WTC11 (cell line): ENCODE data around the gene CMTM4. TPM values are rescaled to one million over a fixed set of nuclear protein-coding genes. Genes with fewer than 3 reads are reported as not detected.

Experiments
- ATAC-seq: fragments of 200-7000 bp; cut with Tn5 transposase; 2 replicates; pipeline ENCODE4 v1.10.0; 2021; ENCODE audit warnings: mild to moderate bottlenecking, moderate library complexity
- CTCF ChIA-PET: fragments of 300-600 bp; sonication (Branson Sonifier 250); formaldehyde crosslinking; loops from one replicate; lab custom pipeline; 2021; ENCODE audit warnings: antibody characterized with exemption; lab: Charles Lee
- POLR2A ChIA-PET: fragments of 350-600 bp; sonication (Branson Sonifier 250); formaldehyde crosslinking; loops from one replicate; lab custom pipeline; 2021; ENCODE audit warnings: antibody characterized with exemption; lab: Charles Lee
- DNase-seq: peaks from one replicate; pipeline ENCODE4 v3.0.0; 2021; ENCODE audit warnings: low spot score
- H3K27ac Mint-ChIP-seq: 2 replicates; pipeline ENCODE4 v1.8.0; 2021; ENCODE audit warnings: mixed read lengths
- H3K27me3 Mint-ChIP-seq: 2 replicates; pipeline ENCODE4 v1.8.0; 2021; ENCODE audit warnings: low read depth, mild to moderate bottlenecking, moderate library complexity, mixed read lengths
- H3K36me3 Mint-ChIP-seq: 2 replicates; pipeline ENCODE4 v1.8.0; 2021; ENCODE audit warnings: mixed read lengths
- H3K4me1 Mint-ChIP-seq: 2 replicates; pipeline ENCODE4 v1.8.0; 2022; ENCODE audit warnings: mixed read lengths
- H3K4me3 Mint-ChIP-seq: 2 replicates; pipeline ENCODE4 v1.8.0; 2021; ENCODE audit warnings: mild to moderate bottlenecking, moderate library complexity, mixed read lengths
- H3K9me3 Mint-ChIP-seq: 2 replicates; pipeline ENCODE4 v1.8.0; 2021; ENCODE audit warnings: mixed read lengths
- ARID4B ChIP-seq: sonication (generic); formaldehyde crosslinking; IDR thresholded peaks from 2 replicates; pipeline ENCODE4 v1.8.0; 2023; ENCODE audit warnings: missing genetic modification reagents, mild to moderate bottlenecking, borderline replicate concordance
- ATF3 ChIP-seq: sonication (generic); formaldehyde crosslinking; conservative IDR thresholded peaks from 2 replicates; pipeline ENCODE4 v1.8.1; 2022; ENCODE audit warnings: mild to moderate bottlenecking, missing genetic modification reagents
- FOXK1 ChIP-seq: sonication (generic); formaldehyde crosslinking; IDR thresholded peaks from 2 replicates; pipeline ENCODE4 v1.8.0; 2022; ENCODE audit warnings: mild to moderate bottlenecking, moderate library complexity, missing genetic modification reagents
- GABPB1 ChIP-seq: sonication (generic); formaldehyde crosslinking; IDR thresholded peaks from 2 replicates; pipeline ENCODE4 v1.8.1; 2023; ENCODE audit warnings: mild to moderate bottlenecking, missing genetic modification reagents
- GTF2I ChIP-seq: fragments of 250-450 bp; sonication (Bioruptor Pico); conservative IDR thresholded peaks from 2 replicates; pipeline ENCODE4 v1.4.0; 2021; ENCODE audit warnings: mild to moderate bottlenecking
- HMGA2 ChIP-seq: fragments of 250-450 bp; sonication (Bioruptor Pico); IDR thresholded peaks from 2 replicates; pipeline ENCODE4 v1.4.0; 2021; ENCODE audit warnings: mild to moderate bottlenecking, moderate library complexity
- JAZF1 ChIP-seq: fragments of 250-450 bp; sonication (Bioruptor Pico); IDR thresholded peaks from 2 replicates; pipeline ENCODE4 v1.9.0; 2021; ENCODE audit warnings: moderate library complexity, mild to moderate bottlenecking, inconsistent platforms
- JUN ChIP-seq: sonication (generic); formaldehyde crosslinking; IDR thresholded peaks from 2 replicates; pipeline ENCODE4 v1.8.0; 2023; ENCODE audit warnings: mild to moderate bottlenecking, missing genetic modification reagents
- NR2C2 ChIP-seq: sonication (generic); formaldehyde crosslinking; IDR thresholded peaks from 2 replicates; pipeline ENCODE4 v1.8.0; 2022; ENCODE audit warnings: mild to moderate bottlenecking, missing genetic modification reagents
- RELA ChIP-seq: sonication (generic); formaldehyde crosslinking; IDR thresholded peaks from 2 replicates; pipeline ENCODE4 v1.8.1; 2022; ENCODE audit warnings: missing genetic modification reagents, mild to moderate bottlenecking, borderline replicate concordance
- SMAD4 ChIP-seq: sonication (generic); formaldehyde crosslinking; IDR thresholded peaks from 2 replicates; pipeline ENCODE4 v1.8.0; 2022; ENCODE audit warnings: mild to moderate bottlenecking, missing genetic modification reagents
- SP1 ChIP-seq: sonication (generic); formaldehyde crosslinking; conservative IDR thresholded peaks from 2 replicates; pipeline ENCODE4 v1.8.1; 2022; ENCODE audit warnings: missing genetic modification reagents
- TEAD1 ChIP-seq: sonication (generic); formaldehyde crosslinking; IDR thresholded peaks from 2 replicates; pipeline ENCODE4 v1.8.0; 2022; ENCODE audit warnings: mild to moderate bottlenecking, missing genetic modification reagents
- ZNF232 ChIP-seq: sonication (generic); formaldehyde crosslinking; IDR thresholded peaks from 2 replicates; pipeline ENCODE4 v1.8.0; 2022; ENCODE audit warnings: mild to moderate bottlenecking, missing genetic modification reagents
- ZNF416 ChIP-seq: fragments of 250-450 bp; sonication (Bioruptor Pico); IDR thresholded peaks from 2 replicates; pipeline ENCODE4 v1.9.0; 2021; ENCODE audit warnings: mild to moderate bottlenecking, inconsistent platforms
- total RNA-seq: library from RNA; stranded (reverse); gene quantifications from 3 replicates; pipeline ENCODE4 v1.2.3, GENCODE V29; 2021

Gene CMTM4
- total RNA-seq, 1 experiment from 2014 or later, result 56.2 TPM

GRCh38 chr16:66746048-66746447 lies 49.5 kb upstream of the CMTM4 start:
- no peaks in the 10 kb centered on the region for H3K27me3 Mint-ChIP-seq
- no peaks in the 10 kb centered on the region for H3K9me3 Mint-ChIP-seq
- no peak overlapping the region for H3K27ac Mint-ChIP-seq
- ATAC-seq, result no peak
- H3K36me3 Mint-ChIP-seq, result peaks cover 62% of the 10 kb centered on the region
- POLR2A ChIA-PET, result interaction anchor here (0.6 kb wide), 1 partner anchor 136 kb away, joined by 3 read pairs; no protein-coding TSS in a partner anchor
- DNase-seq, result no peak
- no peak for TF ChIP-seq HMGA2 (CRISPR knock-in tag)
- no peak for TF ChIP-seq TEAD1 (CRISPR knock-in tag)
- no peak for TF ChIP-seq GTF2I (CRISPR knock-in tag)
- no peak for TF ChIP-seq SP1
- TF ChIP-seq ZNF232 (CRISPR knock-in tag), result no peak
- CTCF ChIA-PET, result no interaction called here
- peaks cover 24% of the 10 kb centered on the region for H3K4me1 Mint-ChIP-seq
- no peak overlapping the region for H3K4me3 Mint-ChIP-seq

GRCh38 chr16:66741950-66742808 lies 45.6 kb upstream of the CMTM4 start:
- DNase-seq (no peak), ATAC-seq (no peak)
- Mint-ChIP-seq H3K27me3 (no peaks in the 10 kb centered on the region), H3K4me3 (no peak overlapping the region), H3K9me3 (no peaks in the 10 kb centered on the region), H3K4me1 (peaks cover 18% of the 10 kb centered on the region), H3K36me3 (peaks cover 60% of the 10 kb centered on the region), H3K27ac (peak overlapping the region; percentile 70)
- ChIA-PET CTCF (interaction anchor here (0.6 to 4.0 kb wide), 6 partner anchors 9 to 126 kb away, joined by 3 to 30 read pairs (median 16); partner anchors contain the start of genes DYNC1LI2 and NAE1), POLR2A (no interaction called here)
- TF ChIP-seq ATF3, result no peak
- TF ChIP-seq SMAD4 (CRISPR knock-in tag), result no peak
- no peak for TF ChIP-seq ARID4B
- no peak for TF ChIP-seq GTF2I (CRISPR knock-in tag)
- TF ChIP-seq ZNF416 (CRISPR knock-in tag), result no peak
- no peak for TF ChIP-seq JAZF1 (CRISPR knock-in tag)
- no peak for TF ChIP-seq FOXK1 (CRISPR knock-in tag)
- TF ChIP-seq NR2C2, result no peak

GRCh38 chr16:66741169-66741900 lies 44.8 kb upstream of the CMTM4 start:
- H3K36me3 Mint-ChIP-seq, result peaks cover 61% of the 10 kb centered on the region
- peaks cover 18% of the 10 kb centered on the region for H3K4me1 Mint-ChIP-seq
- H3K4me3 Mint-ChIP-seq, result no peak overlapping the region
- ChIA-PET POLR2A (no interaction called here), CTCF (interaction anchor here (1.1 to 4.0 kb wide), 12 partner anchors 10 to 132 kb away, joined by 3 to 30 read pairs (median 8); partner anchors contain the start of genes DYNC1LI2 and NAE1)
- ATAC-seq (no peak), DNase-seq (no peak)
- no peaks in the 10 kb centered on the region for H3K27me3 Mint-ChIP-seq
- no peaks in the 10 kb centered on the region for H3K9me3 Mint-ChIP-seq
- peak overlapping the region; percentile 75 for H3K27ac Mint-ChIP-seq
- TF ChIP-seq FOXK1 (CRISPR knock-in tag) (no peak), RELA (CRISPR knock-in tag) (no peak), GABPB1 (CRISPR knock-in tag) (peak; percentile 85), JUN (CRISPR knock-in tag) (no peak)
